Bronchial epithelial cell (primary cell): ENCODE data around the gene SUGP2. TPM values are rescaled to one million over a fixed set of nuclear protein-coding genes. Genes with fewer than 3 reads are reported as not detected.

Experiments
- DNase-seq: peaks from one replicate; pipeline ENCODE4 v3.0.0-alpha.2; 2010; ENCODE audit warnings: low read depth
- FAIRE-seq: peaks from 2 replicates; lab custom pipeline; 2011; peaks lifted over from hg19 to GRCh38; lab: Jason Lieb, UNC
- H3K27me3 ChIP-seq: 2 replicates; pipeline ENCODE4 v1.5.1; 2011; ENCODE audit warnings: low read length; ENCODE audit not compliant: control insufficient read depth, insufficient read depth
- H3K36me3 ChIP-seq: 2 replicates; pipeline ENCODE4 v1.5.1; 2011; ENCODE audit warnings: low read length; ENCODE audit not compliant: control insufficient read depth, insufficient read depth
- H3K4me3 ChIP-seq: 2 replicates; pipeline ENCODE4 v1.5.1; 2011; ENCODE audit warnings: mild to moderate bottlenecking, low read depth, low read length, control low read depth
- total RNA-seq: library from RNA; depleted of rRNA; stranded (reverse); fragments of >200 nt; gene quantifications from 2 replicates; pipeline ENCODE4 v1.2.1, GENCODE V29; 2014
- TF ChIP-seq, protein P1 (sequence below): IDR thresholded peaks from 2 replicates; pipeline ENCODE4 v1.5.1; 2011; ENCODE audit warnings: mild to moderate bottlenecking, moderate library complexity, low read length, control low read depth, inconsistent platforms; ENCODE audit not compliant: insufficient read depth, severe bottlenecking

SUGP2 gene
- total RNA-seq, 1 donor from 2014 or later: 21.6 TPM

DNA sequence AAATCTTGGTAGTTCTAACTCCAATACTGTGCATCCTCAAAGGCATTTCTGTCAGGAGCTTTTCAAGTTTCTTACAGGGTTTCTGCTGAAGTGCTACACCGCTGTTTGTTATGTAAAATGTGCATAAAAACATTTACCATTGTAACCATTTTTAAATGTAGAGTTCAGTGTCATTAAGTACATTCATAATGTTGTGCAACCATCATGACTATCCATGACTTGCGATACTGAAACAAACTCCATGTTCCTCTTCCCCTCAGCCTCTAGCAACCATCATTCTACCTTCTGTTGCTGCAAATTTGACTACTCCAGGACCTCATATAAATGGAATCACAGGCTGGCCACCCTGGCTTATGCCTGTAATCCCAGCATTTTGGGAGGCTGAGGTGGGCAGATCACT lies 16.1 kb upstream of the SUGP2 start:
- DNase-seq: peak; percentile 41
- no peak for FAIRE-seq
- Histone ChIP-seq H3K4me3 (no peak overlapping the region), H3K27me3 (no peaks in the 10 kb centered on the region), H3K36me3 (peaks cover 20% of the 10 kb centered on the region)
- TF ChIP-seq, protein P1, sequence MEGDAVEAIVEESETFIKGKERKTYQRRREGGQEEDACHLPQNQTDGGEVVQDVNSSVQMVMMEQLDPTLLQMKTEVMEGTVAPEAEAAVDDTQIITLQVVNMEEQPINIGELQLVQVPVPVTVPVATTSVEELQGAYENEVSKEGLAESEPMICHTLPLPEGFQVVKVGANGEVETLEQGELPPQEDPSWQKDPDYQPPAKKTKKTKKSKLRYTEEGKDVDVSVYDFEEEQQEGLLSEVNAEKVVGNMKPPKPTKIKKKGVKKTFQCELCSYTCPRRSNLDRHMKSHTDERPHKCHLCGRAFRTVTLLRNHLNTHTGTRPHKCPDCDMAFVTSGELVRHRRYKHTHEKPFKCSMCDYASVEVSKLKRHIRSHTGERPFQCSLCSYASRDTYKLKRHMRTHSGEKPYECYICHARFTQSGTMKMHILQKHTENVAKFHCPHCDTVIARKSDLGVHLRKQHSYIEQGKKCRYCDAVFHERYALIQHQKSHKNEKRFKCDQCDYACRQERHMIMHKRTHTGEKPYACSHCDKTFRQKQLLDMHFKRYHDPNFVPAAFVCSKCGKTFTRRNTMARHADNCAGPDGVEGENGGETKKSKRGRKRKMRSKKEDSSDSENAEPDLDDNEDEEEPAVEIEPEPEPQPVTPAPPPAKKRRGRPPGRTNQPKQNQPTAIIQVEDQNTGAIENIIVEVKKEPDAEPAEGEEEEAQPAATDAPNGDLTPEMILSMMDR: no peak

DNA sequence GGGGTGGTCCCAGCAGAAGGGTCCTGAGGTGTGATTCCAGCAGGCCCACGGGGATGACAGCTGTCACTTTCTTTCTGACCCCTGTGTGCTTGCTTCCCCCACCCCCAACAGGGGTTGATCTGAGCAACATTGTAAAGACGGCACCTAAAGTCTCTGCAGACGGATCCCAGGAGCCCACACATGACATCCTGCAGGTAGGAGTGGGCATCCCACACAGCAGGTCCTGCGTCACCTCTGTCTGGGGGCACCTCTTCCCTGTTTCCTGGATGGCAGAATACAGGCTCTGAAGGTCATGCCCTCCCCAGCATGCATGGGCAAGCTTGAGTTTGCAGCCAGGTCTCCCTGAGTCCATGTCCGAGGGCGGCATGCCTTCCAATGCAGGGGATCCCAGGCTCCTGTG lies 10.6 kb upstream of the SUGP2 start:
- FAIRE-seq (no peak), DNase-seq (no peak)
- Histone ChIP-seq H3K36me3 (peaks cover 18% of the 10 kb centered on the region), H3K27me3 (no peaks in the 10 kb centered on the region), H3K4me3 (no peak overlapping the region)
- TF ChIP-seq, protein P1: no peak

DNA sequence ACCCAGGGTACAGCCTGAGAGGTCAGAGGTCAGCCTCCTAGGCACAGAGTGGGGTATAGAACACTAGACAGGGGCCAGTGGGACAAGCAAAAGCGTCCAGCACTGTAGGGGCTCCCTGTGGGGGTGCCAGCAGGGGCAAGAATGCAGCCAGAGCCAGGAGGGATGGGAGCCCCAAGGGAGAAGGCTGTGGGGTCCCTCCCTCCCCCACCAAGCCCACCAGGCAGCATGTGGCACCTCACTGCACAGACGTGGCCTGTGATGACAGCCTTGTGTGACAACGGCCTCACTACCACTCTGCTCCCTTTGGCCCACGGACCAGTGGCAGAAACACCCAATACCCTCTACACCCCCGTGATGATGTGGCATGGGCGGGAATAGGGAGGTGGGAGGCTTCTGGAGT lies 10.2 kb upstream of the SUGP2 start:
- peaks cover 18% of the 10 kb centered on the region for H3K36me3 ChIP-seq
- TF ChIP-seq, protein P1: no peak
- no peak overlapping the region for H3K4me3 ChIP-seq
- H3K27me3 ChIP-seq: no peaks in the 10 kb centered on the region
- no peak for DNase-seq
- no peak for FAIRE-seq

DNA sequence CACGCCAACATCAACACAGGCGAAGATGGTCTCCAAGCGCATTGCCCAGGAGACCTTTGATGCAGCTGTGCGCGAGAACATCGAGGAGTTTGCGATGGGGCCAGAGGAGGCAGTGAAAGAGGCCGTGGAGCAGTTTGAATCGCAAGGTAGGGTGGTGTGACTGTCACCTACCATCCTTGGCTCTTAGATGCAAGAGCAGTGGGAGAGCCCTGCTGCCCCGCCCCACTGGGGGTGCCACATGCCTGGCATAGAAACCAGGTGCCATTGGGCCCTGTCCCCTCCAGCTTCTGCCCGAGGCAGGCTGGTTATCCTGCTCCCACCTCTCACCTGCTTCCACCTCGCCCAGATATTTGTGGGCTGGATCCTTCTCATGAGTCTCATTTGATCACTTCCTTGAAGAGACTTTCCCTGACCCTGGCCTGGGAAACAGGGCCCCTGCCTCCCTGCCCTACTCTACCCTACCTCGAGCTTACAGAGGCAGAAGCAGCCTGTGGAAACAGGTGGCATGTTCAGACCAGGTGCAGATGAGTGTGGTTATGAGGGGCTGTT lies 9.5 kb upstream of the SUGP2 start:
- Histone ChIP-seq H3K27me3 (no peaks in the 10 kb centered on the region), H3K4me3 (no peak overlapping the region), H3K36me3 (peaks cover 18% of the 10 kb centered on the region)
- TF ChIP-seq, protein P1: no peak
- DNase-seq (no peak), FAIRE-seq (no peak)

DNA sequence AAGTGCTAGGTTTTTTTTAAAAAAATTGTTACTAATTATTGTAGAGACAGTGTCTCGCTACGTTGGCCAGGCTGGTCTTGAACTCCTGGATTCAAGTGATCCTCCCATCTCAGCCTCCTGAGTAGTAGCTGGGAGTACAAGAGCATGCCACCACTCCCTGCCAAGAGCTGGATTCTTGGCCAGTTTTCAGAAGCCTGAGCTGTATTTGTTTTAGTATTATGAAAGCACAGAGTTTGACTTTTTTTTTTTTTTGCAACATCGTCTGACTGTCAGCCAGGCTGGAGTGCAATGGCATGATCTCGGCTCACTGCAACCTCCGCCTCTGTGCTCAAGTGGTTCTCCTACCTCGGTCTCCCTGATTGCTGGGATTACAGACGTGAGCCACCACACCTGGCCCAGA lies 7.1 kb upstream of the SUGP2 start:
- DNase-seq (peak; percentile 36), FAIRE-seq (no peak)
- Histone ChIP-seq H3K36me3 (peaks cover 16% of the 10 kb centered on the region), H3K4me3 (no peak overlapping the region), H3K27me3 (no peaks in the 10 kb centered on the region)
- TF ChIP-seq, protein P1: no peak

DNA sequence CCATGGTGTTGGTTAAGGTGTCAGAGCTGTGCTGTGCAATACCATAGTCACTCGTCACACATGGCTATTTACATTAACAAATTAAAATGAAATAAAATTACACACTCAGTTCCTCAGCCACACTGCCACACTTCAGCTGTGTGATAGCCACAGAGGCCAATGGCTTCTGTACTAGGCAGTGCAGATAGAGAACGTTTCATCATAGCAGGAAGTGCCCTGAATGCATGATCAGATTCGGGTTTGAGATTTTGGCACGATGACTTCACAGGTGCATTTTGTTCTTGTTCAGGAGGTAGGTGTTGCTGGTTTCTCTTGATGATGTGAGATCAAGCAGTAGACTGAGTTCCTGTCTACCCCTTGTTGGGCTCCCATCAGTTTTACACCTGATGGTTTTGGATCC lies 6.6 kb upstream of the SUGP2 start:
- H3K4me3 ChIP-seq: no peak overlapping the region
- TF ChIP-seq, protein P1: no peak
- no peak for DNase-seq
- H3K27me3 ChIP-seq: no peaks in the 10 kb centered on the region
- peaks cover 16% of the 10 kb centered on the region for H3K36me3 ChIP-seq
- no peak for FAIRE-seq
